ENCODE results near the gene PEX7. TPM values are rescaled to one million over a fixed set of nuclear protein-coding genes. Genes with fewer than 3 reads are reported as not detected.
"Not testable (repeated sequence)": the region's sequence is repeated elsewhere in the genome, so short reads cannot be mapped to it uniquely, and the experiment has no call there.

The PEX7 gene
- total RNA-seq, 1 experiment from 2014 or later: 6.4 TPM

GRCh38 chr6:136786658-136787057 is 35.7 kb upstream of the PEX7 start:
- no TSS peak for BruUV-seq (replicated peaks)
- ChIA-PET CTCF (no interaction called here), POLR2A (interaction anchor here (0.7 kb wide), 1 partner anchor 23 kb away, joined by 18 read pairs; no protein-coding TSS in a partner anchor)
- no peaks in the 10 kb centered on the region for H3K36me3 Mint-ChIP-seq (ENCODE audit: insufficient read depth, unreplicated experiment)
- Histone ChIP-seq H3K4me3 (ENCODE audit: low read depth, low read length) (no peak overlapping the region), H3K4me1 (no peaks in the 10 kb centered on the region), H3K36me3 (ENCODE audit: control insufficient read depth, insufficient read depth, low read length) (no peaks in the 10 kb centered on the region), H3K27me3 (replicated peaks; ENCODE audit: control insufficient read depth, insufficient read depth, low read length) (no peaks in the 10 kb centered on the region), H3K9me3 (no peaks in the 10 kb centered on the region)
- no peak for TF ChIP-seq CTCF (IDR thresholded peaks at IDR 0.05; ENCODE audit: insufficient read depth in 1 of 2, low read depth in 1 of 2, low read length in 1 of 2, severe bottlenecking in 1 of 2, unreplicated experiment in 1 of 2)
- intact Hi-C loops (cut with micrococcal nuclease; ENCODE audit: unreplicated experiment): no loop called here
- H3K27ac Mint-ChIP-seq (ENCODE audit: unreplicated experiment): no peak overlapping the region
- no peak for DNase-seq
- no peaks in the 10 kb centered on the region for H3K27me3 Mint-ChIP-seq (ENCODE audit: insufficient read depth, unreplicated experiment)
- no peak overlapping the region for H3K4me3 Mint-ChIP-seq (ENCODE audit: unreplicated experiment)
- H3K4me1 Mint-ChIP-seq (ENCODE audit: low read depth, unreplicated experiment): no peaks in the 10 kb centered on the region
- H3K9me3 Mint-ChIP-seq (ENCODE audit: unreplicated experiment): no peaks in the 10 kb centered on the region

GRCh38 chr6:136787726-136788068 is 34.7 kb upstream of the PEX7 start:
- TF ChIP-seq CTCF (IDR thresholded peaks at IDR 0.05; ENCODE audit: insufficient read depth in 1 of 2, low read depth in 1 of 2, low read length in 1 of 2, severe bottlenecking in 1 of 2, unreplicated experiment in 1 of 2): no peak
- Mint-ChIP-seq H3K27me3 (ENCODE audit: insufficient read depth, unreplicated experiment) (no peaks in the 10 kb centered on the region), H3K9me3 (ENCODE audit: unreplicated experiment) (no peaks in the 10 kb centered on the region), H3K36me3 (ENCODE audit: insufficient read depth, unreplicated experiment) (no peaks in the 10 kb centered on the region), H3K4me3 (ENCODE audit: unreplicated experiment) (no peak overlapping the region), H3K4me1 (ENCODE audit: low read depth, unreplicated experiment) (no peaks in the 10 kb centered on the region), H3K27ac (ENCODE audit: unreplicated experiment) (no peak overlapping the region)
- H3K27me3 ChIP-seq (replicated peaks; ENCODE audit: control insufficient read depth, insufficient read depth, low read length): no peaks in the 10 kb centered on the region
- H3K4me1 ChIP-seq: no peaks in the 10 kb centered on the region
- CTCF ChIA-PET: no interaction called here
- intact Hi-C loops (cut with micrococcal nuclease; ENCODE audit: unreplicated experiment): no loop called here
- no peaks in the 10 kb centered on the region for H3K9me3 ChIP-seq
- POLR2A ChIA-PET: no interaction called here
- no peak overlapping the region for H3K4me3 ChIP-seq (ENCODE audit: low read depth, low read length)
- BruUV-seq (replicated peaks): no TSS peak
- DNase-seq: no peak
- H3K36me3 ChIP-seq (ENCODE audit: control insufficient read depth, insufficient read depth, low read length): no peaks in the 10 kb centered on the region

- Histone ChIP-seq H3K4me3 (ENCODE audit: low read depth, low read length) (no peak overlapping the region), H3K27me3 (replicated peaks; ENCODE audit: control insufficient read depth, insufficient read depth, low read length) (no peaks in the 10 kb centered on the region), H3K4me1 (no peaks in the 10 kb centered on the region), H3K36me3 (ENCODE audit: control insufficient read depth, insufficient read depth, low read length) (no peaks in the 10 kb centered on the region), H3K9me3 (no peaks in the 10 kb centered on the region)
- H3K4me1 Mint-ChIP-seq (ENCODE audit: low read depth, unreplicated experiment): no peaks in the 10 kb centered on the region
- TF ChIP-seq CTCF (IDR thresholded peaks at IDR 0.05; ENCODE audit: insufficient read depth in 1 of 2, low read depth in 1 of 2, low read length in 1 of 2, severe bottlenecking in 1 of 2, unreplicated experiment in 1 of 2): no peak
- ChIA-PET CTCF (no interaction called here), POLR2A (no interaction called here)
- no TSS peak for BruUV-seq (replicated peaks)
- no peaks in the 10 kb centered on the region for H3K36me3 Mint-ChIP-seq (ENCODE audit: insufficient read depth, unreplicated experiment)
- intact Hi-C loops (cut with micrococcal nuclease; ENCODE audit: unreplicated experiment): no loop called here
- no peaks in the 10 kb centered on the region for H3K9me3 Mint-ChIP-seq (ENCODE audit: unreplicated experiment)
- no peaks in the 10 kb centered on the region for H3K27me3 Mint-ChIP-seq (ENCODE audit: insufficient read depth, unreplicated experiment)
- no peak overlapping the region for H3K4me3 Mint-ChIP-seq (ENCODE audit: unreplicated experiment)
- H3K27ac Mint-ChIP-seq (ENCODE audit: unreplicated experiment): no peak overlapping the region
- no peak for DNase-seq
Measured at GRCh38 chr6:136788069-136788902, 34.1 kb upstream of the PEX7 start.

- POLR2A ChIA-PET; H3K9me3 Mint-ChIP-seq (ENCODE audit: unreplicated experiment); H3K27me3 Mint-ChIP-seq (ENCODE audit: insufficient read depth, unreplicated experiment); H3K9me3 ChIP-seq; H3K4me1 Mint-ChIP-seq (ENCODE audit: low read depth, unreplicated experiment); DNase-seq; H3K27ac Mint-ChIP-seq (ENCODE audit: unreplicated experiment); BruUV-seq (replicated peaks); H3K4me3 ChIP-seq (ENCODE audit: low read depth, low read length); H3K36me3 ChIP-seq (ENCODE audit: control insufficient read depth, insufficient read depth, low read length); intact Hi-C loops (cut with micrococcal nuclease; ENCODE audit: unreplicated experiment); H3K27me3 ChIP-seq (replicated peaks; ENCODE audit: control insufficient read depth, insufficient read depth, low read length); H3K4me3 Mint-ChIP-seq (ENCODE audit: unreplicated experiment); H3K36me3 Mint-ChIP-seq (ENCODE audit: insufficient read depth, unreplicated experiment); H3K4me1 ChIP-seq: not testable (repeated sequence)
- CTCF ChIA-PET: interaction anchor here (0.5 to 0.7 kb wide), 2 partner anchors 79 to 173 kb away, joined by 3 read pairs; no protein-coding TSS in a partner anchor
Measured at GRCh38 chr6:136789440-136789839, 33.0 kb upstream of the PEX7 start.
